OCI-LY7 (cell line): Measurements from ENCODE around the gene CEP20.

Source experiments
- EZH2phosphoT487 ChIP-seq: fragments of 200-600 bp; sonication (generic); IDR thresholded peaks from 2 replicates; pipeline ENCODE4 v1.6.1; 2018; ENCODE audit warnings: low read depth, borderline replicate concordance, mild to moderate bottlenecking, mixed run types, antibody characterized with exemption, low read length, moderate library complexity, mixed read lengths
- TF ChIP-seq, protein P1 (sequence below): fragments of 200-600 bp; sonication (generic); conservative IDR thresholded peaks from 2 replicates; pipeline ENCODE4 v1.5.1; 2014; ENCODE audit warnings: mild to moderate bottlenecking, antibody characterized with exemption, low read length, moderate library complexity, mixed read lengths

DNA sequence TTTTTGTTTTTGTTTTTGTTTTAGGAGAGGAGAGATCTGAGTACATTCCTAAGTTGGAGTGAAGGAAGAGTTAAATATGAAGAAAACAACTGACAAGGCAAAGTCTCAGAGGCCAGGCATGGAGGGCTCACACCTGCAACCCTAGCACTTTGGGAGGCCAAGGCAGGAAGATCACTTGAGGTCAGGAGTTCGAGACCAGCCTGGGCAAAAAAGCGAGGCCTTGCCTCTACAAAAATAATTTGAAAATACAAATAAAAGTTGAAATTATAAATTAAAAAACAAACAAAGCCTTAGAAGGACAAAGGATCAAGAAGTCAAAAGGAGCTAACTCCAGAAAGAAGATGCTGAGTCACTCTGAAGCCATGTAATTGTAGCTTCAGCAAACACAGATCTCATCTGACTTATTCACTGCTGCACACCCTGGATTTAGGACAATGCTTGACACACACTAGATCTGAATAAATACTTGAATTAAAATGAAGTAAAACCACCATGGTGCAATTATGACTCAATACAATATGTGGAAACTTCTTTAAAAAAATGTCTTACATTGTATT, 9.1 kb downstream of the CEP20 start:
- TF ChIP-seq, protein P1, sequence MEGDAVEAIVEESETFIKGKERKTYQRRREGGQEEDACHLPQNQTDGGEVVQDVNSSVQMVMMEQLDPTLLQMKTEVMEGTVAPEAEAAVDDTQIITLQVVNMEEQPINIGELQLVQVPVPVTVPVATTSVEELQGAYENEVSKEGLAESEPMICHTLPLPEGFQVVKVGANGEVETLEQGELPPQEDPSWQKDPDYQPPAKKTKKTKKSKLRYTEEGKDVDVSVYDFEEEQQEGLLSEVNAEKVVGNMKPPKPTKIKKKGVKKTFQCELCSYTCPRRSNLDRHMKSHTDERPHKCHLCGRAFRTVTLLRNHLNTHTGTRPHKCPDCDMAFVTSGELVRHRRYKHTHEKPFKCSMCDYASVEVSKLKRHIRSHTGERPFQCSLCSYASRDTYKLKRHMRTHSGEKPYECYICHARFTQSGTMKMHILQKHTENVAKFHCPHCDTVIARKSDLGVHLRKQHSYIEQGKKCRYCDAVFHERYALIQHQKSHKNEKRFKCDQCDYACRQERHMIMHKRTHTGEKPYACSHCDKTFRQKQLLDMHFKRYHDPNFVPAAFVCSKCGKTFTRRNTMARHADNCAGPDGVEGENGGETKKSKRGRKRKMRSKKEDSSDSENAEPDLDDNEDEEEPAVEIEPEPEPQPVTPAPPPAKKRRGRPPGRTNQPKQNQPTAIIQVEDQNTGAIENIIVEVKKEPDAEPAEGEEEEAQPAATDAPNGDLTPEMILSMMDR, result no peak
- TF ChIP-seq EZH2phosphoT487, result no peak
